AG04449 (cell line): Measurements from ENCODE around the gene FRAS1.
A peak's percentile ranks its signal among the peaks of the same experiment; 100 is the strongest.

Experiments
- CTCF ChIA-PET: fragments of 350-600 bp; formaldehyde crosslinking; extraction: SDS; loops from one replicate; lab custom pipeline; 2021; ENCODE audit warnings: antibody characterized with exemption; lab: Yijun Ruan, JAX
- POLR2A ChIA-PET: fragments of 400-600, 350-600 bp; formaldehyde crosslinking; extraction: SDS; loops from one replicate; lab custom pipeline; 2020; ENCODE audit warnings: antibody characterized with exemption, inconsistent platforms; lab: Yijun Ruan, JAX
- DNase-seq: peaks from one replicate; pipeline ENCODE4 v3.0.0-alpha.2; 2010; ENCODE audit warnings: low read depth, low spot score
- H3K4me3 ChIP-seq: 2 replicates; pipeline ENCODE4 v1.5.1; 2011; ENCODE audit warnings: low read depth, mild to moderate bottlenecking, control low read depth, low read length
- CTCF ChIP-seq: IDR thresholded peaks from one replicate; pipeline ENCODE4 v1.5.1; 2011; ENCODE audit warnings: mild to moderate bottlenecking, moderate library complexity, low read length, control low read depth, inconsistent platforms; ENCODE audit not compliant: insufficient read depth; ENCODE audit errors: missing control alignments

FRAS1 gene

GRCh38 chr4:78561677-78562076 lies 504.6 kb downstream of the FRAS1 start:
- CTCF ChIA-PET, result interaction anchor here (1.1 to 1.7 kb wide), 2 partner anchors 8 to 24 kb away, joined by 3 to 5 read pairs; no protein-coding TSS in a partner anchor
- no peak overlapping the region for H3K4me3 ChIP-seq
- no peak for TF ChIP-seq CTCF
- POLR2A ChIA-PET, result no interaction called here
- DNase-seq, result no peak

GRCh38 chr4:78562687-78563086 lies 505.6 kb downstream of the FRAS1 start:
- DNase-seq, result no peak
- CTCF ChIA-PET, result no interaction called here
- POLR2A ChIA-PET, result no interaction called here
- no peak overlapping the region for H3K4me3 ChIP-seq
- no peak for TF ChIP-seq CTCF

- no peak overlapping the region for H3K4me3 ChIP-seq
- POLR2A ChIA-PET, result no interaction called here
- CTCF ChIA-PET, result no interaction called here
- no peak for DNase-seq
- TF ChIP-seq CTCF, result no peak
Observed at GRCh38 chr4:78565971-78566372, 508.8 kb downstream of the FRAS1 start.

GRCh38 chr4:78566834-78567499 lies 509.8 kb downstream of the FRAS1 start:
- DNase-seq, result no peak
- ChIA-PET POLR2A (interaction anchor here (1.0 kb wide), 1 partner anchor 210 kb away, joined by 3 read pairs; no protein-coding TSS in a partner anchor), CTCF (no interaction called here)
- no peak for TF ChIP-seq CTCF
- no peak overlapping the region for H3K4me3 ChIP-seq

DNA sequence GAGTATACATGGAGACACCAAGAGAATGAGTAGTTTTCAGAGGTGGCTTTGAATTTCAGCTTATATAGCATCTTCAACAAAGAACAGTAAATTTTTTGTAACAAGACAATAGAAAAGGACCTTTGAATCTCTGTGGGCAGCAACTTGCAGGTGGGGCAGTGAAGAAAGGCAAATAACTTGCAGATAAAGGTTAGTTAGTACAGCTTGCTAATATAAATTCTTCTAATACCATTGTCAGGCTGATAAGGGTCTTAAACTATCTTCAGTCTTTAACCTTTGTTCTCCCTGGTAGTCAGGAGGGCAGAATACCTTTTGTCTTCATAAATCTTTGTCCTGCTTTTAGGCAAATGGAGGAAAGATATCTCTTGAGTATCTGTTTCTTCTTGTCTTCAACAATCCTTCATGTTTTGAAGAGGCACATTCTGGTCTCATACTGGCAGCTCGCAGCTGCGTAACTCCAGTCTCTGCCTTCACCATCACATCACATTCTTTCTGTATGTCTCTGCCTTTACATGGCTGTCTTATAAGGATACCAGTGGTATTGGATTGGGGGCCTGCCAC lies 510.5 kb downstream of the FRAS1 start:
- no peak for TF ChIP-seq CTCF
- CTCF ChIA-PET, result no interaction called here
- POLR2A ChIA-PET, result interaction anchor here (1.0 kb wide), 1 partner anchor 209 kb away, joined by 3 read pairs; no protein-coding TSS in a partner anchor
- no peak for DNase-seq
- no peak overlapping the region for H3K4me3 ChIP-seq

DNA sequence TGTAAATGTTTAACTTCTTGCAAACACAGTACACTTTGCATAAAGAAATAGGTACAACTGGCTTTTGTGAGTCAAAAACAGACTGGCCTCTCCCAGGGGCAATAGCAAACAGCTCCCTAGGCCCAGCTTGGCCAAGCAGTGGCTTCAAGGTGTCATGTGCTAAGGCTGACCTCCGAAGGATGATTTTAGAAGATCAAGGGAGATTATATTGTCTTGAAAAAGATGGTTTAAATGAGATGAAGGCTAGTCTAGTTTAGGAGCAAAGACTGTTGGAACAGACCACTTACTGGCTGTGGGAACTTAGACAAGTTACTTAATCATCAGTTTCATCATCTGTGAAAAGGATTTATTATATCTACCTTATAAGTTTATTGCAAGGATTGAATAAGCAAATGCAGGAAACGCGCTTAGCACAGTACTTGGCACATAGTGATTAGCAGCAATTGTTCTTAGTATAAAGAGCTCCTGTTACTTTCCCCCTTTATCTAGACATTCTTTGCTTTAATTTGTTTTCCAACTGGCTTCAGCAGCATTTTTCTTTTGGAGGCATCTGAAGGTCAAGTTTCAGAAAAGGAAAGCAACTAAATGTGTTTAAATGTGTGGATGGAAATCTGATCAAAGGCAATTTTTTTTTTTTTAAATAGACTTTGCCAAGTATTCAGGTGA lies 511.6 kb downstream of the FRAS1 start:
- POLR2A ChIA-PET, result interaction anchor here (0.6 kb wide), 1 partner anchor 120 kb away, joined by 3 read pairs; no protein-coding TSS in a partner anchor

More for the DNA sequence above, 511.6 kb downstream of the FRAS1 start:
- DNase-seq, result no peak
- 0 out of 2 replicates have a peak overlapping the region, but pooled peaks have one; percentile 2 for H3K4me3 ChIP-seq
- no peak for TF ChIP-seq CTCF
- CTCF ChIA-PET, result interaction anchor here (1.1 to 1.7 kb wide), 5 partner anchors 24 to 295 kb away, joined by 3 to 7 read pairs (median 5); no protein-coding TSS in a partner anchor
